Measurements from ENCODE around the gene MYO9A.

MYO9A gene

DNA sequence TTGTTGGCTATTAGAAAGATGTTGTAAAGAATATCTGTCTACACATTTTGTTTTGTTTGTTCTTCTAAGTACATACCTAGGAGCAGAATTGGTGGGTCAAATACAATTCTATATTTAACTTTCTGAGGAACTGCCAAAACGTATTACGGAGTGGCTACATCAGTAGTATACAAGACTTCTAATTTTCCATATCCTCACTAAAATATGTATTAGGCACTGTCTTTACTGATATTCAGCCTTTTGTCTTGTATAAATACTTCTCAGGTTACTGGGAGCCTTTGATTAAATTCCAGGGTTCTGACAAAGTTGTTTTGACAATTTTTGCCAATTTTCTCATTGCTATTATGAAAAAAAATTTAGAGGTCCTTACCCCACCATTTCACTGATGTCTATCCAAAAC is 160.9 kb downstream of the MYO9A start:
- no peak for DNase-seq (ENCODE audit: low read depth, low spot score)

DNA sequence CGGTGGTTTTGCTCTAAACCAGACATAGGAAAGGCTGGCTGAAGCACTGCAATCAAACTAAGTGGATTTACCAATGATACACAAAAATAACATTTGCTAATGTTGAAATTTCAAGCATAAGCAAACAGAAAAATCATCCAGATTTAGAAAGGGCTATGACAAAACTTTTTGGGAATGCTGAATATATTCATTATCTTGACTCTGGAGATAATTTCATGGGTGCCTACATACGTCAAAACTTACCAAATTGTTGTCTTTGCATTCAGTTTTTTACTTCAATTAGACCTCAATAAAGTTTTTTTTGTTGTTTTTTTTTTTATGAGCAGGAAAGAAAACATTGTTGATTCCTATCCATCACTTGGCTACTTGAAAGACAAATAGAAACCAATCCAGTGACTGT is 166.8 kb downstream of the MYO9A start:
- DNase-seq (ENCODE audit: low read depth, low spot score), result no peak

DNA sequence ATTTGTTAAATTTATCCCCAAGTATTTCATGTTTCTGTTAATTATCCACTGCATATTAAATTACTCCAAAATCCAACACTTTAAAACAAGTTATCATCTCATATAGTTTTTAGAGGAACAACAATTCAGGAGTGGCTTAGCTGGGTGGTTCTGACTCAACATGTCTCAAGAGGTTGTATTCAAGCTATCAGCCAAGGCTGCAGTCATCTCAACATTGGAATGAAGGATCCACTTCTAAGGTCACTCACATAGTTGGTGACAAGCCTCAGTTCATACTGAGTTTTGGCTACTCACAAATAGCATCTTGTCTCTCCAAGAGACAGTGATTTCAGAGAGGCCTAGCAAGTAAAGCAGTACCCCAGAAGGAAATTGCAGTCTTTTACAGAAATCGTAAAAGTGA is 172.9 kb downstream of the MYO9A start:
- no peak for DNase-seq (ENCODE audit: low read depth, low spot score)

DNA sequence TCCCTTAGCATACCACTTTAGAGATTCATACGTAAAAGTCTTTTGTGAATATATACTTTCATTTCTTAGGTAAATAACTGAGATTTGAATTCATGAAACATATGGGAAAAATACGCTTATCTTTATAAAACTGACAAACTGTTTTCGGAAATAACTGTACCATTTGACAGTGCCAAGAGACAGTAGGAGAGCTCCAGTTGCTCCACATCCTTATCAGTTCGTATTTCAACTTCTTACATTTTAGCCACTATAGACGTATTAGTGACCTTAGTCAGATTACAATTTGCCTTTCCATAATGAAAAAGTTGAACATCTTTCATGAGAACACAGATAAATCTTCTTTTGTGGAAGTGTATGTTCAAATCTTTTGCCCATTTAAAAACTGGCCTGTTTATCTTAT is 174.1 kb downstream of the MYO9A start:
- no peak for DNase-seq (ENCODE audit: low read depth, low spot score)

DNA sequence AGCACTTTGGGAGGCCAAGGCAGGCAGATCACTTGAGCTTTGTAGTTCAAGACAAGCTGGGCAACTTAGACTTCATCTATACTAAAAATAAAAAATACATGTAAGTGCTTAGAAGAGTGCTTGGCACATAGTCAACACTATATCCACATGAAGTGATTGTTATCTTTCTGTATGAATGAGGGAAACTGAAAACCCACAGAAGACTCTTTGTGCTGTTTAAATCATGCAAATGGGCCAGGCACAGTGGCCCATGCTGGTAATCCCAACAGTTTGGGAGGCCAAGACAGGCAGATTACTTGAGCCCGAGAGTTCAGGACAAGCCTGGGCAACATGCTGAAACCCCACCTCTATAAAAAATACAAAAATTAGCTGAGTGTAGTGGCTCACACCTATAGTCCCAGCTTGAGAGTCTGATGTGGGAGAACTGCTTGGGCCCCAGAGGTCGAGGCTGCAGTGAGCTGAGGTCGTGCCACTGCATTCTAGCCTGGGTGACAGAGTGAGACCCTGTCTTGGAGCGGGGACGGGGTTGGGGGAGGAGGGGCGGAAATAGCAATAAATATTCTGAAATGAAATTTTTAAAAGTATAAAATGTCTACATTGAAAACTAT is 177.9 kb downstream of the MYO9A start:
- DNase-seq (ENCODE audit: low read depth, low spot score), result no peak

DNA sequence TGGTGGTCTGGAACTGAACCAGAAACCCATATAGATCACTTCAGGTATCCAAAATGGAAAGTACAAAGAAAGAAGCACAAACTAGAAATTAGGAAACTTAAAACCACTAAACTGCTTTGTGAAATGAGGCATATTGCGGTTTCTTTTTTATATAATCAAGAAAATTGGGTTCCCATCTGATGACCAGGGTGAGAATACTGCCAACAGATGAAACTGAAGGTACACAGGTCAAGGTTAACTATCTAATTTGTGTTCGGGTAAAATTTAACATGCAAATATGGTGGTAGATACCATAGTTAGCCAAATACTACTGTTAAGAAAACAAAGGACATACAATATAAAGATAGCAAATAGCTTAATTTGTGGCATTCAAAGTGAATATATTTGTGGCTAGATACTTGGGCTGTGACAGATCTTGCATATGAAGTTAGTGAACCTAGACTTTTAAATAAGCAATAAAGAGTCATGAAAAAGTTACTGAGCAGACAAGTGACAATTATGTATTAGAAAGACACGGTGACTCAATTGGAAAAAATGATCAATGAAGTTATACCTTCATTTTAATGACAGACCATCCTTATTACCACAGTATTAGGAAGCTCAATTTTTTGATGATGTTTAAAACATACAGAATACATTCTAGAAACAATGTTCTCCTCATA is 180.2 kb downstream of the MYO9A start:
- DNase-seq (ENCODE audit: low read depth, low spot score), result no peak

DNA sequence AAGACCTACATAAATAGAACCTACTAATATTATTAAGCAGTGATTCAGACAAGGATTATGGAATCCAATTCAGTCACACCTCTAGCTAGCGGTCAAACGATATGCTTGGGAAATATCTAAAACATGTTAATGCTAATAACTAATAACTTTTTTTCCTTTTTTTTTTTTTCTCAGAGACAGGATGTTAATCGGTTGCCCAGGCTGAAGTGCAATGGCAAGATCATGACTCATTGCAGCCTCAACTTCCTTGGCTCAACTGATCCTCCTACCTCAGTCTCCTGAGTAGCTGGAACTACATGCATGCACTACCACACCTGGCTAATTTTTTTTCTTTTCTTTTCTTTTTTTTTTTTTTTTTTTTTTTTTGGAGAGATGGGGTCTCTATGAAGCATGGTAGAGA is 183.5 kb downstream of the MYO9A start:
- DNase-seq (ENCODE audit: low read depth, low spot score), result no peak

DNA sequence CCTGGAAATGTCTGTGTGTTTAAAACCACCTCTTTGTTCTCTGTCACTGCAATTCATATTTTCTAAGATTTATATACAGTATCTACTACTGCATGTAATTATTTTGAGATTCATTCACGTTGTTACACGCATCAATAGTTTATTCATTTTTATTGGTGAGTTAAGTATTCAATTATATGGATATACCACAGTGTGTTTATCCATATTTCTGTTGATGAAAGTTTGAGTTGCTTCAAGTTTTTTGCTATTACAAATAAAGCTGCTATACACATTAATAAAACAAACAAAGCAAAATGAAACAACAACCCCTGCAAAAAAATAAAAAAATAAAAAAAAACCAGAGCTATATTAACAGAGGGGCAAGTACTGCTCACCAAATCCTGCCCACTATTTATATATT is 185.3 kb downstream of the MYO9A start:
- no peak for DNase-seq (ENCODE audit: low read depth, low spot score)

DNA sequence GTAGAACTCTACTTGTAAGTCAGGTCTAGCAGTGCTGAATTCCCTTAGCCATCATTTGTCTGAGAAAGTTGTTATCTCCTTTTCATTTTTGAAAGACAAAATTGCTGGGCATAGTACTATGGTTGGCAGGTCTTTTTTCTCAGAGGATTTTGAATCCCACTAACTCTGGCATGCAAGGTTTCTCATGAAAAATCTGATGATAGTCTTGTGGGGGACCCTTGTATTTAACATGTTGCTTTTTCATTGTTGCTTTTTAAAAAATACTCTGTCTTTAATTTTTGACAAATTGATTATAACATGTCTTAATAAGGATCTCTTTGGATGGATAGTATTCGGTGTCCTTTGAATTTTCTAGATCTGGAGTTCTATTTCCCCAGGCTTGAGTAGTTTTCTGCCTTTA is 186.7 kb downstream of the MYO9A start:
- DNase-seq (ENCODE audit: low read depth, low spot score), result no peak

DNA sequence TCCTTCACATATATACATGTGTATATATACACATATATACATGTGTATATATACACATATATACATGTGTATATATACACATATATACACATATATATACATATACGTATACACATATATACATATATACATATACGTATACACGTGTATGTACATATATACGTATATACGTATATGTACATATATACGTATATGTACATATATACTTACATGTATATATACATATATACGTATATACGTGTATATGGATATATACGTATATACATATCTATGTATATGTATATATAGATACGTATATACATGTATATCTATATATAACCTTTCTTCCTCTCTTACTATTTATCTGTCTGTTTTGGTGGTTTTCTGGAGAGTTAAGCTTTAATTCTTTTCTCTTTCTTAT is 192.8 kb downstream of the MYO9A start:
- DNase-seq (ENCODE audit: low read depth, low spot score), result no peak

DNA sequence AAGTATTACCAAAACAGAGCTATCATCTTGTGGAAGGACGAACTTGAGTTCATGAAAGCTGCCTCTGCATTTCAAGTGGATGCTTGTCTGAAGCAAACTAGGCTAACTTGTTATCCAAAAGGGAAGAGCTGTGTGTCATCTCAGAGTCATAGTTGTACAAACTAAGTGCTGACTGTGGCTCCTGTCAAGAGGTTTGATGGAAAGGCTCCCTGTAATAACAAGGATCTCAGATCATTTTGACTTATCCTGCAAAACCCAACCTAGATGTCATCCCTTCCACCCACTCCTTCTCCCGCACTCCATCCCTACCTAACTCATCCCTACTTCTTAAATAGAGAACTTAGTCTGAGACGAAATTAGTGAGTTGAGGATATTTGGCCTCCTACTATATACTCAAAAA is 196.8 kb downstream of the MYO9A start:
- DNase-seq (ENCODE audit: low read depth, low spot score), result no peak

DNA sequence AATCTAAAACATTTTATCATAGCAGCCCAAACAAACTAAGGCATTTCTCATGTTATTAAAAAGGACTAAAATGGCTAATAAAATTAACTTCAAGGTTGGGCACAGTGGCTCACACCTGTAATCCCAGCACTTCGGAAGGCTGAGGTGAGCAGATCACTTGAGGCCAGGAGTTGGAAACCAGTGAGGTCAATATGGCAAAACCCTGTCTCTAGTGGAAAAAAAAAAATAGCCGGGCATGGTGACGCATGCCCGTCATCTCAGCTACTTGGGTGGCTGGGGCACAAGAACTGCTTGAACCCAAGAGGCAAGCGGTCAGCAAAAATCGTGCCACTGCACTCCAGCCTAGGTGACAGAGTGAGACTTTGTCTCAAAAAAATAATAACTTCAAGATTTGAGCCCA is 197.4 kb downstream of the MYO9A start:
- DNase-seq (ENCODE audit: low read depth, low spot score), result no peak

DNA sequence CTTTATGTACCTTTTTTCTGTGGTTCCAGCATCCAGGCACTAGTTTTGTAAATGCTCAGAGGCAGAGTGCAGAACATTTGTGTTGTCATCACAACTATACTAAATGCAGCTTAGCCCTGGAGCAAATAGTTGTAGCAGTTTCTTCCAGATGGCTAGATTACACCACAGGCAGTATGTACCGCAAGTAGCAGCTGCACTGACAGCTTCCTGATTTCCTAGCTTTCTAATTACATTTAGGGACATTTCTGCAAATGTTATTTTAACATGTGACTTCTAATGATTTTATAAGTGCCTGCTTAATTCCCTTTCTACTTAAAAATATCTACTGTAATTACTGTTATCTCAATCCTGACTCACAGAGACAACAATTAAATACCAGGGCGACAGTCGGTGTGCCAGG is 201.1 kb downstream of the MYO9A start:
- no peak for DNase-seq (ENCODE audit: low read depth, low spot score)

DNA sequence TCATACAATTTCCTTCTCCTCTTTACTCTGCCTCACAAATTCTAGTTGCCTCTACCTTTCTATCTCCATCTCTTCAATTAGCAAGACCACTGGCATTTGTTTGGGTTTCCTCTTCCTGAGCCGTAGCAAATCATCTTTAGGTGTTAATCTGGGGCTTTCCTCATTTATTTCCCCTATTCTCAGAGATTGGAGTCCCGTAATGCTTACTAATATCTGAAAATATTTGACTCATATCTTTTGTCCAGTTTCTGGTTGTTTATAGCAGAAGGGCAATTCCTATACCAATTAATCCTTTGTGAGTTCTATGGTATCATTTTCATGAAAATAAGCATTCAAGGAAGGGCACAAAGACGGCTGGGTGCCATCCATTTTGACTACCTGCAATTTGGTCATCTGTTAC is 203.9 kb downstream of the MYO9A start:
- no peak for DNase-seq (ENCODE audit: low read depth, low spot score)

DNA sequence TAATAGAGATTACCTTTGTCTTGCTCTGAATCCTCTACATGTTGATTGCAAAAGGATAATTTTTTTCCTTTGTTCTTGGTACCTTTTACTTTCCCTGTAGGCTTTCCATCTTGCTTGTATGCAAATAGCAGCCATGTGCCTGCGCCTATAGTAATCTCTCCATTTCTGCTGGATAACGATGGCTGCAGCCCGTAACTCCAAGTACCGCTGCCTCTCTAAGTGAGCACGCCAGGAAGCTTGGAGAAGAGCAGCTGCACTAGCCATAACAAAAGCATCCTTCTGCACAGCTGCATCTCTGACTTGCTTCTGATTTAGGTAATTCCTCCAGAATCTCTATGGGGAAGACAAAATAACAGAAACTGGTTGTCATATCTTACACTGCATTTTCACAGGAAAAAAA is 218.3 kb downstream of the MYO9A start:
- no peak for DNase-seq (ENCODE audit: low read depth, low spot score)

DNA sequence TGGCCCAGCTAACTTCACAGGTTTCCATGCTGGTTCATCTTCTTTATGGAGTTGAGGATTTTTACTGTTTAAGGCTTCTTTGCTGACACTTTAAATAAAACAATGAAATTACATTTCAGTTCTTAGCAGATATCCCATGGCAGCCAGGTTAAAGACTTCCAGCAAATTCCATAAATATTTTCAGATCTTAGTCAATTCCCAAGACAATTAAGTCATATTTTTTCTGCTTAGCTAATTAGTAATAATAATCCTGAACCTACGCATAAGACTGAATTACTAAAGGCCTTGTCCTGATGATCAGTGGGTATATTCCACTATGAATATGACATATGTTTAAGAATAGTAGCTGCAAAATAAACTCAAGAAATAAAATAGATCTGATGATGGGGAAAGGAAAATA is 224.3 kb downstream of the MYO9A start:
- no peak for DNase-seq (ENCODE audit: low read depth, low spot score)

DNA sequence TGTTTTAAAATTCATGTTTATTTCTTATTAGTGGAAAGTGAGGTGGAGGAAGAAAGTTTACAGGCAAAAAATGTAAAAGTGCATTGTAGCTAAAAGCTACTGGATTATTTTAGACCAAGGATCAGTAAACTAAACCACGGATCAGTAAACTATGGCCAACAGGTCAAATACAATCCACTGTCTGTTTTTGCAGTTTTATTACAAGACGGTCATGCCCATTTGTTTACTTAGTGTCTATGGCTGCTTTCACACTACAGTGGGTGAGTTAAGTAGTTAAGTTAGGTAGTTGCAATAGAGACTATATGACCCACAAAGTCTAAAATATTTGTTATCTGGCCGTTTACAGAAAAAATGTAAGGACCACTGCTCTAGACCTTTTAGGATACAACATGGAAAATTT is 225.6 kb downstream of the MYO9A start:
- no peak for DNase-seq (ENCODE audit: low read depth, low spot score)

DNA sequence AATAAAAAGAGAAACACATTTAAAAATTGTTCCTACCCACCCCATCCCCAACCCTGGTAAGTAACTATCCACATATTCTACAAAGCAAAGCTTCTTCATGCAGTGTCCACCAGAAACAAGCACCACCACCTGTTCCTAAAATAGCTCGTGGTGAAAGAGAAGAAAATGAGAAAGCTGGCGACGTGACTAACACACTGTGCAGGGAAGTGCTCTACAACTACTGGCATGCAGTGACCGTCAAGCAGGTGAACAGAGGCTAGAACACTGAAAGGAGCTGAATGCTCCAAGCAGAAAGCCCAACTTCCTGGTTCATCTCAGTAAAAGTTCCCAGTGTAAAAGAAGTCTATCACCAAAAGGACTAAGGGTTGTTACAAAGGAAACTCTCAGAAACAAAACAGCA is 226.9 kb downstream of the MYO9A start:
- DNase-seq (ENCODE audit: low read depth, low spot score), result no peak

DNA sequence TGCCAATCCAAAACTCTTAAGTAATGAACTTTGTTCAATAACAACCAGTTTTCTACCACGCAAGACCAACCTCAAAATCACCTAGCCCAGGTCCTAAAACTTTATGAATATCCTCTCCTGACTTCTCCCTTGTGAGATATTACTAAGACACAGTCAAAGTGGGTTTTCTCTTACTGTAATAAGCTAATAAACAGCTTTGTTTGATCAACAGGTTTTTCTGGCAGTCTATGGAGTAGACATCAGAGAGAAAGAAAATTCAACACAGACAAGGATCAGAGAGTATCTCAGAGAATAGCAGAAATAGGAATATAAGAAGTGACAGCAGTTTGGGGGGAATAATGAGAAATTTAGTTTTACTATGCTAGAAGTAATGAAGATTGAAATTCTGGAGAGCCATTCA is 228.0 kb downstream of the MYO9A start:
- DNase-seq (ENCODE audit: low read depth, low spot score), result no peak

DNA sequence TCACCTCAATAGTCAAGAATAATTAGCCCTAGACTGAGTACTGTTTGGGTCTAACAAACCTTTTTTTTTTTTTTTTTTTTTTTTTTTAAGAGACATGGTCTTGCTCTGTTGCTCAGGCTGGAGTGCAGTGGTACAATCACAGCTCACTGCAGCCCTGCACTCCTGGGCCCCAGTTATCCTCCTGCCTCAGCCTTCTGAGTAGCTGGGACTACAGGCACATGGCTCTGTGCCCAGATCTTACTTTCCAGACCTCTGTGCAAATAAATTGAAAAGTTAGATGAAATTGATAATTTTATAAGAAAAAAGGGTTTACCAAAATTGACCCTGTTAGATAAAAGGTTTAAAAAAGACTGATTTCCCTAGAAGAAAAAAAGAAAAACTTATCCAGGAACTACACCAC is 228.6 kb downstream of the MYO9A start:
- DNase-seq (ENCODE audit: low read depth, low spot score), result no peak

DNA sequence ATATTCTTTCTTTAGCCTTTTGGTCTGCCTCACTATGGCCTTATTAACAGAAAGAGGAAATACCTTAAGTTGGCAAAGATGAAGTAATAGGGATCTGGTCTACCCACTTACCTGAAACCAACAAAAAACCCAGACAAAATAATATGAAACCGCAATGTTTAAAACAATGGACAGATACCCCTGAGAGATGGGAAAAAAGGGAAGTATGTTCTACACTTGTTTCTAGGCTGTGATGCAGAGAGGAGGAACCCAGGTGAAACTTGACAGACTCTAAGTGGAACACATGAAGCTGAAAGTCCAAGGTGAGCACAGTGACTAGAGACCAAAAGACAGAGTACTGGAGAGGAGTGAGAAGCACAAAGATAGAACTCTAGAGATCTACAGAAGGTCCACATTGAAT is 229.2 kb downstream of the MYO9A start:
- no peak for DNase-seq (ENCODE audit: low read depth, low spot score)

DNA sequence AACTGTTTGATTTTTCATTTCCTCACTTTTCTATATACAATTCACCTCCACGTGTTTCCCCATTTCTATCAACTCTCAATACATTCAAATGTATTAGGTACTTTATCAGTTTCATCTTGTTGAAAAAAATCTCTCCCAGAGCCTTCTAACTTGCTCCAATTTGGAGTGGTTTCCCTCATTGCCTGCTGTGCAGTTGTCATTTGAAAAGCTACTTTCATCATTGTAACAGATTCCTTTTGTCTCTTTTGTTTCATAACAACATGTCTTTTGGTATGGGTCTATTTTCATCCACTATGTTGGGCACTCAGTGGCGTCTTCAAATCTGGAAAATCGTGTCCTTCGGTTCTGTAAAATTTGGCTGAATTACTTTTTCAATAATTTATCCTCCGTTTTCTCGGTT is 232.6 kb downstream of the MYO9A start:
- DNase-seq (ENCODE audit: low read depth, low spot score), result no peak

DNA sequence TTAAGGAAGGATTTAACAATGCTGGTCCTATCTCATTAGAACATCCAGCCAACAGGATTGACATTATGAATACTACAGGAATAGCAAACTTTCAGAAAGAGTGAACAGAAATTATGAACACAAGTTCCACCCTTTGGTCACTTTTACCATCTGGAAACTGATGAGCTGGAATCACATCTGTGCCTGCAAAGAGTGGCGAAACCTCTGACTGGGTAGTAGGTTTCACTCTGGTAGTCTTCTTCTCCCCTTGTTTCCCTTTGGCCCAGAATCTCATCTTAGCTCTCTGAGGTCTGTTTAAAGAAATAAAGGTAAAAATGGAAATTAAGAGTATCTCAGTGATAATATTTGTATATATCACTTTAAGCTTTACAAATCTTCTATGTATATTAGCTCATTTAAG is 234.5 kb downstream of the MYO9A start:
- no peak for DNase-seq (ENCODE audit: low read depth, low spot score)

DNA sequence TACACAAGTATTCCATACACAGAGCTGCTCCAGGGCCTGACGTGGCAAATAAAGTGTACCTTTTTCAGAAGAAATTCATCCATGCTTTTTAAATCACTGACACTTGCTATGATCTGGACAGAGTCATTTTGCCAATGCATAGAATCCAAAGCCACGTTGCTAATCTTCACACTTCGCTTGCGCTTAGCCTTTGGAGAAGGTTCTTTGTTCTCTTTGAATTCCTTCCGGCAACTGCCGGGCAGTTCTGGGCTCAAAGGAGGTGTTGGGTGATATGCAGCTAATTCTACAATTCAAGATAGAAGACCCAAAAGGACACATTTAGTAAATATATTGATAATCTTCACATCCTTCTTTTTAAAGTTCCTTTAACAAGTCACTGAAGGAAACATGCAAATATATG is 237.7 kb downstream of the MYO9A start:
- DNase-seq (ENCODE audit: low read depth, low spot score), result no peak

All from activated naive CD8-positive, alpha-beta T cell treated with anti-CD3 and anti-CD28 coated beads, Interleukin-2, amount 50 U/mL, for 16 hours (primary cell).